HG03175 (cell line): ENCODE measurements around the gene CIB4.

Experiments
- ATAC-seq: cut with Tn5 transposase; IDR thresholded peaks from one replicate; pipeline ENCODE4 v1.9.1; 2021; ENCODE audit warnings: mild to moderate bottlenecking, moderate library complexity; ENCODE audit not compliant: unreplicated experiment

Gene CIB4

GRCh38 chr2:26645762-26646161, 4.6 kb upstream of the CIB4 start:
- ATAC-seq: no peak

DNA sequence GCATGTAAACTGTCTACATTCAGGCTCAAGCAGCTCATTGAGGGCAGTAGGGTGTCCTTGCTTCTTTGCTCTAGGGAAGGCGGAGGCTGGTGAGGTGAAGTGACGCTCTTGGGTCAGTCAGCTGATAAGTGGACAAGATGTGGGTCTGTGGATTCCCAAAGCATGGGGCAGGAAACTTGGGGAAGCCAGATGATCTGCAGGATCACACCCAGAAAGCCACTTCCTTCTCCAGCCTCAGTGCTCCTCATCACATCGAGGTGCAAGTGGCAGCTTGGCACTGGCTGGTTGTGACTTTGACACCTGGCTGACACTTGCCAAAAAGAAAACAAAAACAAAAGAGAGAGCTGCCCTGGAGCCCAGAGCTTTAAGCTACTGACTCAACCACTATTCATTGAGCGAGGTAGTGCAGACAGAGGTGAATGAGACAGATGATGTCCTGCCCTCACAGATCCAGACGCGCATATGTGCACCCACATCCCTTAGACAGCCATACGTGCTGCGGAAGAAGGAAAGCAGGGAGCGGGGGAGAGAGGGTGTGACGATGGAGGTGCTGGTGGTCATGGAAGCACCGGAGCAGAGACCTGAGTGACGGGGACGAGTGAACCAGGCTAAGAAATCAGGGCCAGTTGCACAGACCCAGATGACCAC, 3.1 kb upstream of the CIB4 start:
- no peak for ATAC-seq

DNA sequence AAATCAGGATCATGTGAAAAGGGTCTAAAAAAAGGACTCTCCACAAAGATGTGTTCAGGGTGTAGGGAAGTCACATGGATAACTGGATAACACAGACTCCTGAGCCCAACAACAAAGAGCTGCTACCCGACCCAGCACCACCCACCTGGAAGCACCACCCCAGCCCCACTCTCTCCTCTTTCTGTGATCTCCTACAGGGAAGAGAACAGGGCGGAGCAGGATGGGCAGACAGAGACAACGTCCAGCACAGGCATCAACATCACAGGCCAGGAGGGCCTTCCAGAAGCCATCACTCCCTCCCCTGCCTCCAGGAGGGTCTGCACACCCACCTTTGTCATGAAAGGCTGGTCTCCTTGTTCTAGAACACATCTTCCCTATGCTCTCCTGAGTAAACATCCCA, 1.3 kb upstream of the CIB4 start:
- no peak for ATAC-seq

GRCh38 chr2:26640331-26640745, 828 bp downstream of the CIB4 start:
- ATAC-seq: no peak

- no peak for ATAC-seq
Measured at GRCh38 chr2:26639685-26640243, 1.4 kb downstream of the CIB4 start.

- ATAC-seq: no peak
Measured at GRCh38 chr2:26637811-26638310, 3.3 kb downstream of the CIB4 start.

DNA sequence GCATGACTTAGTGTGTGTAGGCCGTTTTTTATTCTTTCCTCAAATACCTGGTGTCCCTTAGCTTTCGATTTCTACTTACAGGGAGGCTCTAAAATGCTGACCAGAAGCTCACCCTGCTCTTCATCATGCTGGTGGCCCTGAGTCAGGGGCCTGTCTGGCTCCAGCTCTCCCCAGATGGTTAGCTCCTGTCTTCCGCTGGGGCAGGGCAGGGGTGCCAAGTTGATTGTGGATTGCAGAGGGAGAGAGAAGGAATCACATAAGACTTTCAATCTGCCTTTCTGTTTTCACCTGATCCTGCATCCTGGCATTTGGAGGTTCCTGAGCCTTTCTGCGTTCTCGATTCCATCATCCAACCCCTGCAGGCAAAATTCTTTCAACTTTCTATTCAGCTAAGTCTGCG, 4.2 kb downstream of the CIB4 start:
- ATAC-seq: no peak

- ATAC-seq: no peak
Measured at GRCh38 chr2:26635401-26635800, 5.8 kb downstream of the CIB4 start.

DNA sequence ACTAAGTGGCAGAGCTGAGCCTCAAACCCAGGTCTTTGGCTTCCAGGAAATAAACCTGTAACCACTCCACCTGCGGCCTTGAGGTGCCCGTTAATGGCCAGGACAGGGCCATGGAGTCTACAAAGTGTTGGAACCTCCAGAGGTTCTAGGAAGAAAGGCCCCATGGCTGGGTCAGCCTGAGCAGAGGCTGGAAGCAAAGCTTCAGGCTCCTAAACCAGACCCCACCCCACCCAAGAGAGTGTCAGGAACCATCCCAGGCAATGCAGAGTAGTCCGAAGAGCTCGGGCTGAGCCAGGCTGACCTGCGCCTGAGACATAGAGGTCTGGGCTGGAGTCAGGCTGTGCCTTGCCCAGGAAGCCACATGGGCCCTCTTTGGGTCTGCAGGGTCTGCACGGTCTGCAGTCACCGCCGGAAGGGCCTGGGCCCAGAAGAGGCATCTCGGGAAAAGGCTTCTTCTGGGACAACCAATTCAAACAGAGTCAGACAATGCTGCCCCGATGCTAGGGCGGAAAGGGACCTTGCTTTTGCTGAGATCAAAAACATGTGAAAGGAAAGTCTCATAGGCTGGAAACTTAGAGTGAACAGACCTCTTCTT, 6.4 kb downstream of the CIB4 start:
- no peak for ATAC-seq

DNA sequence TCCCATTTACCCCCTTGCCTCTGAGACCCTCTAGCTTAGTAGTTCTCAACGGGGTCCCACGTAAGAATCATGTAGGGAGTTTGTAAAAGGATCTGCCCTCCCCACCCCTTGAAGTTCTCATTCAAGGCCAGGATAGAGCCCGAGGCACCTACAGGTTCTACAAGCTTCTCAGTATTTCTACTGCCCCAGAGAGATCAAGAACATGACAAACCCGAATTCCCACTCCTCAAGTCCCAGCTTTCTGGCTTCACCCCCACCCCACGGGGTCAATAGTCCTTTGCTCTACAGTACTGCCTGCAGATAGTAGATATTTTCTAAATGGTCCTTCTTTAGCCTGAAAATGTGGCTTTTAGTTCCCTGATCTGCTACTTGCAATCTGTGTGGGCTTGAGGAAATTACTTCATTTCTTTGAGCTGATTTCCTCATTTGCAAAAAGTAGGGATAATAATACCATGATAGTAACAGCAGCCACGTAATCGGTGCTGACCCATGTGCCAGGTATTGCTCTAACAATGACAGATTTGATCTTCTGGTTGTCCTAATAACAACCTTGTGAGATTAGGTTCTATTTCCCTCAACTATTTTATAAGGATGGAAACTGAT, 7.1 kb downstream of the CIB4 start:
- no peak for ATAC-seq

DNA sequence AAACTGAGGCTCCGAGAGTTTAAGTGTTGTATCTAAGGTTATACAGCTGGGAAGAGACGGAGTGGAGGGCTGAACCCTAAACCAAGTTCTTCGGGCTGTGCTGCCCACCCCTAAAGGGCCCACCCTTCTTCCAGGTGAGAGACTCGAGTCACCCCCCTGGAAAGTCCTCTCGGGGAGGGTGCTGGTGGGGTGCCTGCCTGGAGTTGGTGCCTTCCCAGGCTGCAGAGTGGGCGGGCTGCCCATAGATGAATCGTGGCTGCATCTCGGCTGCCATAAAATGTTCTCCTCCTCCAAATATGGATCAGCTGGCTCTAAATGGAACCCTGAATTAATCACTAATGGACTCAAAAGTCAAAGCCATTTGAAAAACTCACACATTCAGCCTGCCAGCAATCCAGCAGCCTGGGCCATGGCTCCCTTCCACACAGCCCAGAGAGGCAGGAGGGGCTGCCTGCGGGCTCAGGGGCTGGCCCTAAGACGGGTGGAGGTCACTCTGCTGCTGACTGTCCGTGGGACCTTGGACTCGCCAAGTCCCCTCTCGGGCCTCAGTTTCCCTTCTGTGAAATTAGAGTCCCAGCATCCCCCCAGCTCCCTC, 7.7 kb downstream of the CIB4 start:
- no peak for ATAC-seq

DNA sequence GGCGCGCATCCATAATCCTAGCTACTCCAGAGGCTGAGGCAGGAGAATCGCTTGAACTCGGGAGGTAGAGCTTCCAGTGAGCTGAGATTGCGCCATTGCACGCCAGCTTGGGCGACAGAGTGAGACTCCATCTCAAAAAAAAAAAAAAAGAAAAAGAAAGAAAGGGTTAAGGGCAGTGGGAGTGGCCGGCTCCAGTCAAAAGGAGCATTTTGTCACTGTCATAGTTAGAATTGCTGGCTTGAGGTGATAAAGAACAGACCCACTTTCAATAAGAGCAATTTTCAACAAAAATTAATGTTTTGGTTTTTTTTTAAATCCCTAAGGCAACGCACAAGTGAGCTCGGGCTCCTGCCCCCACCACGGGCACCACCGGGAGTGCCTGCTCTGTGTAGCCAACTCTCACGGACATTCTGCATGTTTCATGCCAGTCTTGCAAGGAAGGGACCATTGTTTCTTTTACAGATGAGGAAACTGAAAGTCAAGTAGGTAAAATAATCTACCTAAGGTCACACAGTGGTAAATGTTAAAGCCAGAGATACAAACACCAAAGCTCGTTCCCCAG, 8.5 kb downstream of the CIB4 start:
- ATAC-seq: no peak

DNA sequence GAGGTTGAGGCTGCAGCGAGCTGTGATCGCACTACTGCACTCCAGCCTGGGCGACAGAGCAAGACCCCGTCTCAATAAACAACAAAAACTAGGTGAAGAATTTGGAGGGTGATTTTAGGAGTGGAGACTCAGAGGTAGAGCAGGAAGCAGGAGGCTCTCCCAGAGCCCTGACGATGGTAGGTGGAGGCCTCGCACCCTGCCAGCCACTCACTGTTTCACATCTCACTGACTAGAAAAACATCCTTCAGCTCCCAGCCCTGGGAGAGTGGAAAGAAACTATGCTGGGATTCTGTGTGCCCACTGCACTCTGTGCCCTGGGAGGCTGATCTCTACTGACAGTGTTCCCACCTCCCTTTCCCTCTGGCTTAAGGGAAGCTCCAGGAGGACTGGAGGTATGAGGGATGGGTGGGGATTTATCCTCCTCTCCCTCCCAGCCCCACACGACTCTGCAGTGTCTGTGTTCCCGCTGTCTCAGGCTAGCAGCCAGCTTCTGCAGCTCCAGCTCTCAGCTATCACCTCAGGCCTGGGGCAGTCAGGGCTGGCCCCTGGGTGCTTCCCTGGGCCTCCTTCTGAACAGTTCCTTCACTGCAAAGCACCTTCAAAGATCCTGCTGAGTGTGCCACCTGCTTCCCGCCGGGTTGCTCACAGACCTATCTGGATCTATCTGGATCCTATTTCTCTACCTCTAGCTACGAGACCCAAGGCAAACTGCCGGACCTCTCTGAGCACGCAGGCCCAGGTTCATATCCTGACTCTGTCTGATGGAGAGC, 9.6 kb downstream of the CIB4 start:
- no peak for ATAC-seq

GRCh38 chr2:26630669-26631360, 10.4 kb downstream of the CIB4 start:
- no peak for ATAC-seq

GRCh38 chr2:26630235-26630634, 10.9 kb downstream of the CIB4 start:
- no peak for ATAC-seq

DNA sequence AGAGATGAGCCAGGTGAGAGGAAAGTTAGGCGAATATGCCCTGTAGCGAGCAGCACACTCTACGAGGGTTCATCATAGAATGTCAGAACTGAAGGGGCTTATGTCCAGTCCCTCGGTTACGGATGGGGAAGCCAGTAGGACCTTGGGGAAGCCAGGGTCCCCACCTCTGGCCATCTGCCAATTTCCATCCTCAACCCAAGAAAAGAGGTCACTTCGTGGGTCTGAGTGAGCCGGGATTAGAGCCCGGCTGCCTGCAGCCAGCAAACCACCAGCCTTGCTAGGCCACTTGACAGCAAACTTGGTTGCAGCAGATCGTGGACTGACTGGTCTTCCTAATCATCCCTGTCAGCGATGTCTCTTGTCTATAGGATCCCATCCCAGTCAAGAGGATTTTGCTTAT, 11.4 kb downstream of the CIB4 start:
- ATAC-seq: no peak

GRCh38 chr2:26629346-26629630, 11.9 kb downstream of the CIB4 start:
- ATAC-seq: no peak

- ATAC-seq: no peak
Measured at GRCh38 chr2:26628561-26629345, 12.4 kb downstream of the CIB4 start.

- no peak for ATAC-seq
Measured at GRCh38 chr2:26627350-26628105, 13.6 kb downstream of the CIB4 start.
